HCT116 (cell line): Measurements from ENCODE around the gene GABBR2. TPM values are rescaled to one million over a fixed set of nuclear protein-coding genes. Genes with fewer than 3 reads are reported as not detected.
A peak's percentile ranks its signal among the peaks of the same experiment; 100 is the strongest.

Source experiments
- ATAC-seq: fragments of 200-7000 bp; cut with Tn5 transposase; 2 replicates; pipeline ENCODE4 v1.9.1; 2020; ENCODE audit warnings: mild to moderate bottlenecking, moderate library complexity
- BruUV-seq: library from RNA; stranded (reverse); fragments of 400-500 nt; replicated peaks from 2 replicates; lab custom pipeline; 2021; lab: Mats Ljungman, UMichigan
- CTCF ChIA-PET: fragments of 300-600 bp; sonication (Branson Sonifier 250); formaldehyde crosslinking; loops from one replicate; lab custom pipeline; 2021; ENCODE audit warnings: antibody characterized with exemption; lab: Charles Lee
- POLR2A ChIA-PET: fragments of 300-600, 350-600 bp; sonication (Branson Sonifier 250); formaldehyde crosslinking; loops from one replicate; lab custom pipeline; 2021; ENCODE audit warnings: antibody characterized with exemption; lab: Charles Lee
- RAD21 ChIA-PET, 2 experiments: fragments of 300-600 bp; sonication (Branson Sonifier 250); formaldehyde crosslinking; loops; one replicate each; lab custom pipeline; 2023; ENCODE audit warnings: low total read pairs in 2 of 2; ENCODE audit not compliant: uncharacterized antibody in 2 of 2, unreplicated experiment in 2 of 2, low non-redundant PET in 1 of 2; lab: Charles Lee
- DNase-seq: peaks from one replicate; pipeline ENCODE4 v3.0.0-alpha.2; 2010; ENCODE audit warnings: low read depth, low spot score
- H2AFZ ChIP-seq: fragments of 200-600 bp; shearing (Covaris generic), sonication (generic); 2 replicates; pipeline ENCODE4 v1.6.1; 2017; ENCODE audit warnings: low read depth, mixed run types, mixed read lengths, antibody characterized with exemption, low read length; ENCODE audit not compliant: poor library complexity, severe bottlenecking
- H3K27ac ChIP-seq: 2 replicates; pipeline ENCODE4 v1.5.1; 2012; ENCODE audit warnings: low read depth, low read length
- H3K27me3 ChIP-seq: fragments of 200-600 bp; sonication (generic); 2 replicates; pipeline ENCODE4 v1.6.1; 2016; ENCODE audit warnings: mixed run types, low read length, mixed read lengths; ENCODE audit not compliant: insufficient read depth
- H3K36me3 ChIP-seq, 2 experiments: fragments of 200-500 bp in 1 of 2; fragments of 200-600 bp in 1 of 2; sonication (Bioruptor generic) in 1 of 2; sonication (generic) in 1 of 2; 2 replicates each; pipeline versions ENCODE4 v1.5.1 to v1.6.1; 2014 to 2016; ENCODE audit warnings: low read length in 2 of 2, inconsistent platforms in 1 of 2, mixed read lengths in 1 of 2, mixed run types in 1 of 2; ENCODE audit not compliant: insufficient read depth in 2 of 2, control insufficient read depth in 1 of 2
- H3K4me1 ChIP-seq, 2 experiments: fragments of 200-600 bp in 1 of 2; sonication (generic) in 1 of 2; 2 replicates each; pipeline versions ENCODE4 v1.5.1 to v1.6.1; 2012 to 2017; ENCODE audit warnings: low read length in 2 of 2, inconsistent platforms in 1 of 2, mild to moderate bottlenecking in 1 of 2, mixed read lengths in 1 of 2, mixed run types in 1 of 2, moderate library complexity in 1 of 2; ENCODE audit not compliant: insufficient read depth in 2 of 2, control insufficient read depth in 1 of 2
- H3K4me2 ChIP-seq: fragments of 200-600 bp; sonication (generic); 2 replicates; pipeline ENCODE4 v1.6.1; 2017; ENCODE audit warnings: mixed run types, low read length, mixed read lengths
- H3K4me3 ChIP-seq, 2 experiments: fragments of 200-600 bp in 1 of 2; sonication (generic) in 1 of 2; replicated peaks in 1 of 2; 2 replicates each; pipeline ENCODE4 v1.5.1; 2011 to 2016; ENCODE audit warnings: low read length in 2 of 2, control low read depth in 1 of 2, low read depth in 1 of 2, mild to moderate bottlenecking in 1 of 2, mixed read lengths in 1 of 2, mixed run types in 1 of 2
- H3K79me2 ChIP-seq: fragments of 200-600 bp; sonication (generic); 2 replicates; pipeline ENCODE4 v1.6.1; 2017; ENCODE audit warnings: mild to moderate bottlenecking, mixed run types, low read length, moderate library complexity, mixed read lengths; ENCODE audit not compliant: insufficient read depth
- H3K9ac ChIP-seq: fragments of 200-600 bp; sonication (generic); 2 replicates; pipeline ENCODE4 v1.6.1; 2016; ENCODE audit warnings: low read length, mixed read lengths
- H3K9me2 ChIP-seq: fragments of 200-600 bp; sonication (generic), shearing (Covaris generic); 2 replicates; pipeline ENCODE4 v1.6.1; 2017; ENCODE audit warnings: mixed run types, mild to moderate bottlenecking, moderate library complexity; ENCODE audit not compliant: insufficient read depth
- H3K9me3 ChIP-seq, 2 experiments: fragments of 200-500 bp in 1 of 2; fragments of 200-600 bp in 1 of 2; sonication (Bioruptor generic) in 1 of 2; sonication (generic) in 1 of 2; 2 replicates each; pipeline ENCODE4 v1.6.1; 2014 to 2017; ENCODE audit warnings: low read length in 2 of 2, mixed read lengths in 2 of 2, inconsistent platforms in 1 of 2, low read depth in 1 of 2, mild to moderate bottlenecking in 1 of 2, mixed run types in 1 of 2, moderate library complexity in 1 of 2; ENCODE audit not compliant: control insufficient read depth in 1 of 2, insufficient read depth in 1 of 2
- H4K20me1 ChIP-seq: fragments of 200-600 bp; sonication (generic), shearing (Covaris generic); 2 replicates; pipeline ENCODE4 v1.6.1; 2017; ENCODE audit warnings: mixed run types, mild to moderate bottlenecking, moderate library complexity; ENCODE audit not compliant: insufficient read depth
- ATF3 ChIP-seq: IDR thresholded peaks from 2 replicates; pipeline ENCODE4 v1.6.1; 2012
- CTCF ChIP-seq, 3 experiments: fragments of 200-600 bp in 1 of 3; sonication (generic) in 1 of 3; IDR thresholded peaks in 2 of 3; conservative IDR thresholded peaks in 1 of 3; 2 replicates each; pipeline ENCODE4 v1.5.1; 2012 to 2017; ENCODE audit warnings: low read depth in 2 of 3, low read length in 2 of 3, antibody characterized with exemption in 1 of 3, borderline replicate concordance in 1 of 3, control low read depth in 1 of 3, mild to moderate bottlenecking in 1 of 3, mixed read lengths in 1 of 3, mixed run types in 1 of 3, moderate library complexity in 1 of 3; ENCODE audit not compliant: insufficient read depth in 1 of 3
- EZH2 ChIP-seq: fragments of 200-600 bp; sonication (generic); IDR thresholded peaks from 2 replicates; pipeline ENCODE4 v1.6.1; 2017; ENCODE audit warnings: antibody characterized with exemption, mixed run types
- EZH2phosphoT487 ChIP-seq: fragments of 200-600 bp; IDR thresholded peaks from 2 replicates; pipeline ENCODE4 v1.6.1; 2018; ENCODE audit warnings: antibody characterized with exemption, borderline replicate concordance
- FOSL1 ChIP-seq: IDR thresholded peaks from 2 replicates; pipeline ENCODE4 v1.6.1; 2012; ENCODE audit warnings: low read depth
- JUND ChIP-seq: IDR thresholded peaks from 2 replicates; pipeline ENCODE4 v1.6.1; 2012
- MAX ChIP-seq: IDR thresholded peaks from 2 replicates; pipeline ENCODE4 v1.6.1; 2012
- POLR2AphosphoS5 ChIP-seq: IDR thresholded peaks from 2 replicates; pipeline ENCODE4 v1.6.1; 2011; ENCODE audit warnings: mild to moderate bottlenecking, low read depth, low read length, moderate library complexity
- RAD21 ChIP-seq: IDR thresholded peaks from 2 replicates; pipeline ENCODE4 v1.6.1; 2012; ENCODE audit warnings: low read depth, mild to moderate bottlenecking
- SIN3A ChIP-seq: IDR thresholded peaks from 2 replicates; pipeline ENCODE4 v1.6.1; 2012; ENCODE audit warnings: low read depth
- SRF ChIP-seq: IDR thresholded peaks from 2 replicates; pipeline ENCODE4 v1.6.1; 2012; ENCODE audit warnings: low read depth
- TCF7L2 ChIP-seq: IDR thresholded peaks from 2 replicates; pipeline ENCODE4 v1.7.0; 2011; ENCODE audit warnings: borderline replicate concordance, inconsistent platforms; ENCODE audit not compliant: insufficient read depth, insufficient read length; ENCODE audit errors: extremely low read depth
- YY1 ChIP-seq: IDR thresholded peaks from 2 replicates; pipeline ENCODE4 v1.6.1; 2011; ENCODE audit warnings: low read length, low read depth, moderate library complexity, mild to moderate bottlenecking; ENCODE audit not compliant: insufficient replicate concordance; ENCODE audit errors: extremely low read depth
- ZBTB33 ChIP-seq: IDR thresholded peaks from 2 replicates; pipeline ENCODE4 v1.6.1; 2011; ENCODE audit warnings: mild to moderate bottlenecking, low read length, moderate library complexity; ENCODE audit not compliant: insufficient replicate concordance; ENCODE audit errors: extremely low read depth
- ZFX ChIP-seq: fragments of 450-650 bp; IDR thresholded peaks from 2 replicates; pipeline ENCODE4 v1.6.1; 2017
- intact Hi-C: fragments of 100-400 bp; cut with micrococcal nuclease; formaldehyde crosslinking; loops from 2 replicates; pipeline ENCODE4 v1.10.0; 2022
- total RNA-seq: library from RNA; stranded (reverse); gene quantifications from one replicate; pipeline ENCODE4 v1.2.1, GENCODE V29; 2021; ENCODE audit not compliant: unreplicated experiment

The GABBR2 gene
- total RNA-seq, 1 experiment from 2014 or later = 0.15 TPM

DNA sequence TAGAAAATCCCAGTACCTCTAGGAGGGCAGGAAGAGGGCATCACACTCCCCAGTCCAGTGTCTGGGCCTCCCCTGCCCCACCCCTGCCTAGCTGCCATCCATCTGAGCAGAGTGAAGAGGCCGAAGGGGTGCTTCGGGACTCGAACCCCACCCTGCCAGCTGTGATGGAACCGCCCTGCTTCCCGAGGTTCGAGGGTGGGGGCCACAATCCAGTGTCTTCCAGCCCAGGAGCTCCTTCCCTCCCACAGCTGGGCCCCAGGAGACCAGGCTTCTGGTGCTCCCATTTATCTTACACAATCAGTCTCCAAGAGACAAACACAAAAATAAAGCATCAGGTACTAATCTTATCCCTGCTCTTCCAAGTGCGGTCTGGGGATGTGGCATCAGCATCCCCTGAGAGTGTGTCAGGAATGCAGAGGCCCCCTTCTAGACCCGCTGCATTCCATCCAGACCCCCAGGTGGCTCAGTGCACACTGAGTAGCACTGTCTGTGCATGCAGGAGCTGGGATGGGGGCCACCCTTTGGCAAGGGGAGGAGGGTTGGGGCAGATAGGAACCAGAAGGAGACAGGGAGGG lies 330.4 kb downstream of the GABBR2 start:
- no peak overlapping the region for H3K27ac ChIP-seq
- CTCF ChIA-PET = no interaction called here
- no peaks in the 10 kb centered on the region for H3K9me2 ChIP-seq
- no peak for ATAC-seq
- DNase-seq = no peak
- no peaks in the 10 kb centered on the region for H4K20me1 ChIP-seq
- H3K27me3 ChIP-seq = no peaks in the 10 kb centered on the region
- no peaks in the 10 kb centered on the region for H3K9me3 ChIP-seq
- H3K79me2 ChIP-seq = no peaks in the 10 kb centered on the region
- no peak overlapping the region for H2AFZ ChIP-seq
- BruUV-seq = no TSS peak
- no peak overlapping the region for H3K4me3 ChIP-seq
- no peak overlapping the region for H3K9ac ChIP-seq
- H3K4me1 ChIP-seq = peaks cover 0 to 20% of the 10 kb centered on the region in 2 experiments; a peak in 2 of 4 replicates
- H3K36me3 ChIP-seq = no peaks in the 10 kb centered on the region
- RAD21 ChIA-PET = no interaction called here
- TF ChIP-seq SIN3A (no peak), EZH2 (no peak), RAD21 (no peak)
- POLR2A ChIA-PET = no interaction called here
- H3K4me2 ChIP-seq = no peak overlapping the region
- intact Hi-C loops = no loop called here

- no peak overlapping the region for H3K4me3 ChIP-seq
- no peaks in the 10 kb centered on the region for H3K79me2 ChIP-seq
- intact Hi-C loops = no loop called here
- ChIA-PET POLR2A (no interaction called here), CTCF (no interaction called here), RAD21 (no interaction called here)
- H3K27me3 ChIP-seq = no peaks in the 10 kb centered on the region
- H2AFZ ChIP-seq = no peak overlapping the region
- ATAC-seq (no peak), DNase-seq (no peak)
- no peaks in the 10 kb centered on the region for H4K20me1 ChIP-seq
- no peak overlapping the region for H3K9ac ChIP-seq
- H3K9me3 ChIP-seq = no peaks in the 10 kb centered on the region
- H3K9me2 ChIP-seq = no peaks in the 10 kb centered on the region
- H3K4me2 ChIP-seq = peak overlapping the region; percentile 7; the same call in 1 of the 2 replicates
- H3K36me3 ChIP-seq = no peaks in the 10 kb centered on the region
- H3K27ac ChIP-seq = no peak overlapping the region
- BruUV-seq = no TSS peak
- peaks cover 0 to 15% of the 10 kb centered on the region in 2 experiments; a peak in 2 of 4 replicates for H3K4me1 ChIP-seq
- TF ChIP-seq POLR2AphosphoS5 (no peak), TCF7L2 (no peak), MAX (no peak), YY1 (no peak), RAD21 (no peak), SIN3A (no peak), EZH2 (no peak), CTCF (IDR thresholded peaks at IDR 0.05 in 2 of 3, conservative IDR thresholded peaks at IDR 0.05 in 1 of 3; ENCODE audit: borderline replicate concordance in 1 of 3, insufficient read depth in 1 of 3, low read depth in 2 of 3, low read length in 2 of 3) (no peak), ATF3 (no peak), EZH2phosphoT487 (no peak), SRF (no peak), FOSL1 (no peak), ZFX (no peak), ZBTB33 (no peak), JUND (no peak)
These were observed 333.5 kb downstream of the GABBR2 start for GRCh38 chr9:98375138-98375726.
